Measurements from ENCODE around the gene FRY. TPM values are rescaled to one million over a fixed set of nuclear protein-coding genes. Genes with fewer than 3 reads are reported as not detected.

Gene FRY
- total RNA-seq, 1 donor from 2014 or later = 5.4 TPM

GRCh38 chr13:32256243-32256642 lies 224.7 kb downstream of the FRY start:
- H3K4me3 Mint-ChIP-seq = no peak overlapping the region
- H3K36me3 Mint-ChIP-seq (ENCODE audit: low read depth) = no peaks in the 10 kb centered on the region

GRCh38 chr13:32257649-32258048 lies 226.1 kb downstream of the FRY start:
- H3K36me3 Mint-ChIP-seq (ENCODE audit: low read depth) = no peaks in the 10 kb centered on the region
- no peaks in the 10 kb centered on the region for H3K9me3 Mint-ChIP-seq
- peaks cover 12% of the 10 kb centered on the region for H3K4me1 Mint-ChIP-seq
- TF ChIP-seq CTCF (conservative IDR thresholded peaks at IDR 0.05) = no peak
- no peak overlapping the region for H3K27ac Mint-ChIP-seq (ENCODE audit: unreplicated experiment)
- H3K4me3 Mint-ChIP-seq = no peak overlapping the region
- no peak for DNase-seq (ENCODE audit: low read depth, low spot score)
- no peaks in the 10 kb centered on the region for H3K27me3 Mint-ChIP-seq (ENCODE audit: low read depth)

More at GRCh38 chr13:32256243-32256642, 224.7 kb downstream of the FRY start:
- Mint-ChIP-seq H3K9me3 (no peaks in the 10 kb centered on the region), H3K27me3 (ENCODE audit: low read depth) (no peaks in the 10 kb centered on the region), H3K4me1 (peaks cover 1% of the 10 kb centered on the region), H3K27ac (ENCODE audit: unreplicated experiment) (no peak overlapping the region)
- TF ChIP-seq CTCF (conservative IDR thresholded peaks at IDR 0.05) = no peak
- no peak for DNase-seq (ENCODE audit: low read depth, low spot score)

DNA sequence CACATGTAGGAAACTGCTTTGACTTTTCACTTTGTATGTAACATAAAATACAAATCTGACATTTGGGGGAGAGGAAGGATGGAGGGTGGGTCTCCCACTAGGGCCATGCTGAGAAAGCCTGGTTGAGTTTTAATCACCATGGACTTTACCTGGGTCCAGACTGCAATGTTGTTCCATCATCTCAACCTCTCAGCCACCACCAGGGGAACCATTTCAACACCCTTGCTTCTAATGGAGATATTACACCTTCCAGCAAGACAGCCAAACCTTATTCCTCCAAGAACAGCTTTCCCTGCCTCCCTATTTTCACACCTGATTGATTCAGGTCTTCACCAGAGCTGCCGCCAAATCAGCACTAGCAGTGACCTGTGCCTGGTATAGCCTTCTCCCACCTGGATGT lies 227.5 kb downstream of the FRY start:
- TF ChIP-seq CTCF (conservative IDR thresholded peaks at IDR 0.05) = peak; percentile 29
- DNase-seq (ENCODE audit: low read depth, low spot score) = no peak
- Mint-ChIP-seq H3K9me3 (no peaks in the 10 kb centered on the region), H3K27me3 (ENCODE audit: low read depth) (no peaks in the 10 kb centered on the region), H3K27ac (ENCODE audit: unreplicated experiment) (no peak overlapping the region), H3K4me3 (no peak overlapping the region), H3K4me1 (peaks cover 12% of the 10 kb centered on the region), H3K36me3 (ENCODE audit: low read depth) (no peaks in the 10 kb centered on the region)

DNA sequence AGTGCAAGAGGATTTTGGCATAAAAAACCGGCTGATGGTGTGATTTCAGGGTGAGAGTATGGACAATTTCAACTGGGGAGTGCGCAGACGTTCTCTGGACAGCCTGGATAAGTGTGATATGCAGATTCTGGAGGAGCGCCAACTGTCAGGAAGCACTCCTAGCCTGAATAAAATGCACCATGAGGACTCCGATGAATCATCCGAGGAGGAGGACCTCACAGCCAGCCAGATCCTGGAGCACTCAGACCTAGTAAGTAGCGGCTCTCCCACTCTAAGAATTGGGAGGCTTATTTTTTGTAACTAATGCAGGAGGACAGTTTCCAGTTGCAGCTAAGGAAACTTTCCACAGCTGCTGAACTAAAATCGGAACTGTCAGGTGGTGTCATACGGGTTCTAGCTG lies 230.0 kb downstream of the FRY start:
- TF ChIP-seq CTCF (conservative IDR thresholded peaks at IDR 0.05) = no peak
- Mint-ChIP-seq H3K4me1 (peaks cover 25% of the 10 kb centered on the region), H3K9me3 (no peaks in the 10 kb centered on the region), H3K4me3 (no peak overlapping the region), H3K27ac (ENCODE audit: unreplicated experiment) (no peak overlapping the region), H3K27me3 (ENCODE audit: low read depth) (no peaks in the 10 kb centered on the region), H3K36me3 (ENCODE audit: low read depth) (no peaks in the 10 kb centered on the region)
- DNase-seq (ENCODE audit: low read depth, low spot score) = no peak

DNA sequence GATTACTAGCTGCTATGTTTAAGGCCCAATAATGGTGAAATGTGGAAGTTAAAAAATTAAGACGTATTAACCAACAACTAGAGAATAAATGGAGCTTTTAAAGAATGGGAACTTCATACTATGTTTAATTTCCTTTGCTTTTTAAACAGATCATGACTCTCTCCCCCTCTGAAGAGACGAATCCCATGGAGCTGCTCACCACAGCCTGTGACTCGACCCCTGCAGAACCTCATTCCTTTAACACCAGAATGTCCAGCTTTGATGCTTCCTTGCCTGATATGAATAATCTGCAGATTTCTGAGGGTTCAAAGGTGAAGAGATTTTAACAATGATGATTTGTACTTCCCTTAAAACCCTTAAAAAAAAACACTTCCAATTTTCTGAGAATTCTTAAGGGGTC lies 230.6 kb downstream of the FRY start:
- H3K27ac Mint-ChIP-seq (ENCODE audit: unreplicated experiment) = no peak overlapping the region
- no peaks in the 10 kb centered on the region for H3K27me3 Mint-ChIP-seq (ENCODE audit: low read depth)
- peaks cover 25% of the 10 kb centered on the region for H3K4me1 Mint-ChIP-seq
- H3K4me3 Mint-ChIP-seq = no peak overlapping the region
- H3K9me3 Mint-ChIP-seq = no peaks in the 10 kb centered on the region
- H3K36me3 Mint-ChIP-seq (ENCODE audit: low read depth) = no peaks in the 10 kb centered on the region
- DNase-seq (ENCODE audit: low read depth, low spot score) = no peak
- TF ChIP-seq CTCF (conservative IDR thresholded peaks at IDR 0.05) = no peak

- H3K36me3 Mint-ChIP-seq (ENCODE audit: low read depth) = no peaks in the 10 kb centered on the region
- no peak for TF ChIP-seq CTCF (conservative IDR thresholded peaks at IDR 0.05)
- DNase-seq (ENCODE audit: low read depth, low spot score) = no peak
Measured at GRCh38 chr13:32262619-32263018, 231.0 kb downstream of the FRY start.

More at GRCh38 chr13:32262619-32263018, 231.0 kb downstream of the FRY start:
- H3K27ac Mint-ChIP-seq (ENCODE audit: unreplicated experiment) = no peak overlapping the region
- no peaks in the 10 kb centered on the region for H3K9me3 Mint-ChIP-seq
- H3K27me3 Mint-ChIP-seq (ENCODE audit: low read depth) = no peaks in the 10 kb centered on the region
- no peak overlapping the region for H3K4me3 Mint-ChIP-seq
- peaks cover 25% of the 10 kb centered on the region for H3K4me1 Mint-ChIP-seq

Measured in neural crest cell (in vitro differentiated cells).